Measurements from ENCODE around the gene STK32C. TPM values are rescaled to one million over a fixed set of nuclear protein-coding genes. Genes with fewer than 3 reads are reported as not detected.

STK32C gene
- total RNA-seq, 1 experiment from 2014 or later = 9.3 TPM

- DNase-seq (ENCODE audit: low read depth) = no peak
These were observed 41.8 kb downstream of the STK32C start for GRCh38 chr10:132265890-132266496.

GRCh38 chr10:132264966-132265889 lies 42.5 kb downstream of the STK32C start:
- DNase-seq (ENCODE audit: low read depth) = no peak

GRCh38 chr10:132264306-132264950 lies 43.3 kb downstream of the STK32C start:
- DNase-seq (ENCODE audit: low read depth) = no peak

- DNase-seq (ENCODE audit: low read depth) = no peak
These were observed 43.9 kb downstream of the STK32C start for GRCh38 chr10:132263866-132264265.

- no peak for DNase-seq (ENCODE audit: low read depth)
These were observed 47.9 kb downstream of the STK32C start for GRCh38 chr10:132259702-132260482.

GRCh38 chr10:132258423-132258822 lies 49.3 kb downstream of the STK32C start:
- no peak for DNase-seq (ENCODE audit: low read depth)

- DNase-seq (ENCODE audit: low read depth) = no peak
These were observed 49.8 kb downstream of the STK32C start for GRCh38 chr10:132257907-132258306.

GRCh38 chr10:132257271-132257670 lies 50.5 kb downstream of the STK32C start:
- DNase-seq (ENCODE audit: low read depth) = peak; percentile 83

- no peak for DNase-seq (ENCODE audit: low read depth)
These were observed 50.9 kb downstream of the STK32C start for GRCh38 chr10:132256866-132257265.

- DNase-seq (ENCODE audit: low read depth) = no peak
These were observed 52.0 kb downstream of the STK32C start for GRCh38 chr10:132255489-132256344.

GRCh38 chr10:132254841-132255240 lies 52.9 kb downstream of the STK32C start:
- DNase-seq (ENCODE audit: low read depth) = no peak

- DNase-seq (ENCODE audit: low read depth) = no peak
These were observed 54.6 kb downstream of the STK32C start for GRCh38 chr10:132253092-132253687.

- no peak for DNase-seq (ENCODE audit: low read depth)
These were observed 55.3 kb downstream of the STK32C start for GRCh38 chr10:132252412-132252811.

- no peak for DNase-seq (ENCODE audit: low read depth)
These were observed 55.8 kb downstream of the STK32C start for GRCh38 chr10:132251928-132252327.

- no peak for DNase-seq (ENCODE audit: low read depth)
These were observed 57.0 kb downstream of the STK32C start for GRCh38 chr10:132250481-132251475.

GRCh38 chr10:132249824-132250375 lies 57.9 kb downstream of the STK32C start:
- DNase-seq (ENCODE audit: low read depth) = no peak

GRCh38 chr10:132249226-132249724 lies 58.5 kb downstream of the STK32C start:
- DNase-seq (ENCODE audit: low read depth) = no peak

- DNase-seq (ENCODE audit: low read depth) = peak; percentile 52
These were observed 59.1 kb downstream of the STK32C start for GRCh38 chr10:132248455-132249225.
